Measurements from ENCODE around the gene MAP7D1.

GRCh38 chr1:36155408-36156328 is at the start of gene MAP7D1:
- TF ChIP-seq CTCF (IDR thresholded peaks at IDR 0.05): peak in 1 of 4 experiments; percentile 2
- TF ChIP-seq POLR2A (IDR thresholded peaks at IDR 0.05): peak; percentile 78 to 80
- no peak for TF ChIP-seq EP300 (IDR thresholded peaks at IDR 0.05)
- TF ChIP-seq POLR2AphosphoS5 (IDR thresholded peaks at IDR 0.05): peak; percentile 90

Data from gastroesophageal sphincter (tissue), 3 donors.